T-helper 9 cell (primary cell): ENCODE results near the gene HEMK1.

ENCODE experiments used
- DNase-seq: peaks from one replicate; pipeline ENCODE4 v3.0.0-alpha.2; 2020
- total RNA-seq, 2 donors: gene quantifications; one replicate each; lab custom pipeline; 2026; lab: John Stamatoyannopoulos, UW

HEMK1 gene
- 38.4 to 91.0 reads per million in 2 donors for total RNA-seq

GRCh38 chr3:50568947-50569749 is at the start of gene HEMK1:
Gene HEMK1, plus strand, starts transcription at chr3:50569522. Its CDS starts 1,583 bp downstream, at chr3:50571105.
- DNase-seq, result peak; percentile 85

GRCh38 chr3:50520849-50521248 is 48.5 kb upstream of the HEMK1 start:
- no peak for DNase-seq

GRCh38 chr3:50521572-50521971 is 47.8 kb upstream of the HEMK1 start:
- no peak for DNase-seq

GRCh38 chr3:50523279-50523811 is 46.0 kb upstream of the HEMK1 start:
- DNase-seq, result no peak

GRCh38 chr3:50524746-50525145 is 44.6 kb upstream of the HEMK1 start:
- DNase-seq, result no peak

GRCh38 chr3:50525191-50525910 is 44.0 kb upstream of the HEMK1 start:
- DNase-seq, result no peak

- DNase-seq, result peak; percentile 16
These were observed 43.3 kb upstream of the HEMK1 start for GRCh38 chr3:50525987-50526386.

- DNase-seq, result no peak
These were observed 39.0 kb upstream of the HEMK1 start for GRCh38 chr3:50530001-50530970.

- no peak for DNase-seq
These were observed 38.1 kb upstream of the HEMK1 start for GRCh38 chr3:50531201-50531600.

GRCh38 chr3:50532062-50532705 is 37.1 kb upstream of the HEMK1 start:
- DNase-seq, result no peak

GRCh38 chr3:50533316-50533715 is 36.0 kb upstream of the HEMK1 start:
- DNase-seq, result no peak

- DNase-seq, result no peak
These were observed 35.4 kb upstream of the HEMK1 start for GRCh38 chr3:50533807-50534461.

GRCh38 chr3:50534681-50535330 is 34.5 kb upstream of the HEMK1 start:
- DNase-seq, result no peak

GRCh38 chr3:50536471-50537180 is 32.7 kb upstream of the HEMK1 start:
- DNase-seq, result no peak

- DNase-seq, result no peak
These were observed 31.7 kb upstream of the HEMK1 start for GRCh38 chr3:50537421-50538129.

- DNase-seq, result no peak
These were observed 29.7 kb upstream of the HEMK1 start for GRCh38 chr3:50539356-50540286.

GRCh38 chr3:50542177-50543034 is 26.9 kb upstream of the HEMK1 start:
- peak; percentile 60 for DNase-seq
